ENCODE measurements around the gene KRT83.

DNA sequence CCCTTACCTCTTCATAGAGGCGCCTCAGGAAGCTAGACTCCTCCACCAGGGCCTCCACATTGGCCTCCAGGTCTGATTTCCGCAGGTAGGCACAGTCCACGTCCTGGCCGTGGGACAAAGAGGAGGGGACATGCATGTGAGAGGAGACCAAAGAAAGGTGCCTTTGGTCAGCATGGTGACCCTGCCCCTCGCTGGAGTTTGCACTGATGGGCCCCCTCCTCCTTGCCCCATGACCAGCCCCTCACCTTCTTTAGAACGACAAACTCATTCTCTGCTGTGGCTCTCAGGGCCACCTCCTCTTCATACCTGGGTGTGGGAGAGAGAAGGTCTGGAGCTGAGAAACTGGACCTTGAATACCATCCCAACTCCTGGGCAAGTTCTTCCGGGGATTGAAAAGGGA, 42.9 kb upstream of the KRT83 start:
- TF ChIP-seq, protein P1, sequence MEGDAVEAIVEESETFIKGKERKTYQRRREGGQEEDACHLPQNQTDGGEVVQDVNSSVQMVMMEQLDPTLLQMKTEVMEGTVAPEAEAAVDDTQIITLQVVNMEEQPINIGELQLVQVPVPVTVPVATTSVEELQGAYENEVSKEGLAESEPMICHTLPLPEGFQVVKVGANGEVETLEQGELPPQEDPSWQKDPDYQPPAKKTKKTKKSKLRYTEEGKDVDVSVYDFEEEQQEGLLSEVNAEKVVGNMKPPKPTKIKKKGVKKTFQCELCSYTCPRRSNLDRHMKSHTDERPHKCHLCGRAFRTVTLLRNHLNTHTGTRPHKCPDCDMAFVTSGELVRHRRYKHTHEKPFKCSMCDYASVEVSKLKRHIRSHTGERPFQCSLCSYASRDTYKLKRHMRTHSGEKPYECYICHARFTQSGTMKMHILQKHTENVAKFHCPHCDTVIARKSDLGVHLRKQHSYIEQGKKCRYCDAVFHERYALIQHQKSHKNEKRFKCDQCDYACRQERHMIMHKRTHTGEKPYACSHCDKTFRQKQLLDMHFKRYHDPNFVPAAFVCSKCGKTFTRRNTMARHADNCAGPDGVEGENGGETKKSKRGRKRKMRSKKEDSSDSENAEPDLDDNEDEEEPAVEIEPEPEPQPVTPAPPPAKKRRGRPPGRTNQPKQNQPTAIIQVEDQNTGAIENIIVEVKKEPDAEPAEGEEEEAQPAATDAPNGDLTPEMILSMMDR (IDR thresholded peaks at IDR 0.05; ENCODE audit: low read depth, low read length) = no peak
- TF ChIP-seq EZH2phosphoT487 (IDR thresholded peaks at IDR 0.05; ENCODE audit: low read depth) = no peak
